GM21723 (cell line): ENCODE measurements around the gene WWOX.

Experiments used
- ATAC-seq: cut with Tn5 transposase; IDR thresholded peaks from one replicate; pipeline ENCODE4 v1.9.1; 2021; ENCODE audit warnings: mild to moderate bottlenecking, moderate library complexity; ENCODE audit not compliant: unreplicated experiment

The WWOX gene

GRCh38 chr16:79132701-79133100 lies 1033.2 kb downstream of the WWOX start:
- no peak for ATAC-seq

- no peak for ATAC-seq
Measured at GRCh38 chr16:79134300-79134699, 1034.8 kb downstream of the WWOX start.

- ATAC-seq: no peak
Measured at GRCh38 chr16:79136955-79137354, 1037.5 kb downstream of the WWOX start.

- ATAC-seq: no peak
Measured at GRCh38 chr16:79137426-79137939, 1038.0 kb downstream of the WWOX start.

- no peak for ATAC-seq
Measured at GRCh38 chr16:79139799-79140198, 1040.3 kb downstream of the WWOX start.

GRCh38 chr16:79143026-79143425 lies 1043.6 kb downstream of the WWOX start:
- ATAC-seq: no peak

GRCh38 chr16:79150151-79150550 lies 1050.7 kb downstream of the WWOX start:
- ATAC-seq: no peak

GRCh38 chr16:79150632-79151310 lies 1051.3 kb downstream of the WWOX start:
- no peak for ATAC-seq

- ATAC-seq: no peak
Measured at GRCh38 chr16:79154086-79154485, 1054.6 kb downstream of the WWOX start.

GRCh38 chr16:79155471-79155870 lies 1056.0 kb downstream of the WWOX start:
- no peak for ATAC-seq

- no peak for ATAC-seq
Measured at GRCh38 chr16:79155904-79156303, 1056.5 kb downstream of the WWOX start.

- ATAC-seq: no peak
Measured at GRCh38 chr16:79156761-79157160, 1057.3 kb downstream of the WWOX start.

GRCh38 chr16:79158337-79158736 lies 1058.9 kb downstream of the WWOX start:
- ATAC-seq: no peak

GRCh38 chr16:79159261-79160049 lies 1060.0 kb downstream of the WWOX start:
- no peak for ATAC-seq

GRCh38 chr16:79162977-79163376 lies 1063.5 kb downstream of the WWOX start:
- ATAC-seq: no peak

- no peak for ATAC-seq
Measured at GRCh38 chr16:79163691-79164387, 1064.4 kb downstream of the WWOX start.

GRCh38 chr16:79164388-79164995 lies 1065.0 kb downstream of the WWOX start:
- ATAC-seq: no peak

- ATAC-seq: no peak
Measured at GRCh38 chr16:79165079-79165478, 1065.6 kb downstream of the WWOX start.

GRCh38 chr16:79165506-79165905 lies 1066.1 kb downstream of the WWOX start:
- ATAC-seq: no peak

GRCh38 chr16:79167893-79168292 lies 1068.4 kb downstream of the WWOX start:
- no peak for ATAC-seq

- no peak for ATAC-seq
Measured at GRCh38 chr16:79168321-79168720, 1068.9 kb downstream of the WWOX start.
